ENCODE results near the gene EDIL3. TPM values are rescaled to one million over a fixed set of nuclear protein-coding genes. Genes with fewer than 3 reads are reported as not detected.
"Not testable (repeated sequence)": the region's sequence is repeated elsewhere in the genome, so short reads cannot be mapped to it uniquely, and the experiment has no call there.

The EDIL3 gene
- total RNA-seq, 6 donors from 2014 or later, result 14.7 to 40.1 (median 17.7) TPM

- Histone ChIP-seq H3K4me1 (no peaks in the 10 kb centered on the region), H3K36me3 (no peaks in the 10 kb centered on the region), H3K27me3 (no peaks in the 10 kb centered on the region), H3K27ac (no peak overlapping the region), H3K4me3 (no peak overlapping the region), H3K9me3 (peaks cover 0 to 9% (median 4%) of the 10 kb centered on the region in 4 donors)
- TF ChIP-seq EP300 (IDR thresholded peaks at IDR 0.05), result no peak
- no peak for TF ChIP-seq CTCF (IDR thresholded peaks at IDR 0.05)
- TF ChIP-seq POLR2AphosphoS5 (IDR thresholded peaks at IDR 0.05), result no peak
- no peak for TF ChIP-seq POLR2A (IDR thresholded peaks at IDR 0.05)
- 77 to 84% methylated on average over 3 of the region's 3 CpGs for WGBS, 2 donors
- ATAC-seq (ENCODE audit: low FRiP score in 2 of 2), result no peak
- no peak for DNase-seq
These were observed 338.7 kb downstream of the EDIL3 start for GRCh38 chr5:84045964-84046363.

GRCh38 chr5:84036842-84037241 lies 347.8 kb downstream of the EDIL3 start:
- Histone ChIP-seq H3K4me1 (no peaks in the 10 kb centered on the region), H3K9me3 (no peaks in the 10 kb centered on the region), H3K27me3 (no peaks in the 10 kb centered on the region), H3K36me3 (no peaks in the 10 kb centered on the region), H3K4me3 (no peak overlapping the region), H3K27ac (no peak overlapping the region)
- ATAC-seq (ENCODE audit: low FRiP score in 2 of 2), result peak in 1 of 2 donors; percentile 22
- 89 to 92% methylated on average over 1 of the region's 1 CpG for WGBS, 2 donors
- no peak for TF ChIP-seq CTCF (IDR thresholded peaks at IDR 0.05)
- no peak for TF ChIP-seq POLR2AphosphoS5 (IDR thresholded peaks at IDR 0.05)
- no peak for TF ChIP-seq EP300 (IDR thresholded peaks at IDR 0.05)
- TF ChIP-seq POLR2A (IDR thresholded peaks at IDR 0.05), result no peak
- DNase-seq, result no peak

GRCh38 chr5:84032324-84032723 lies 352.4 kb downstream of the EDIL3 start:
- DNase-seq (no peak), ATAC-seq (ENCODE audit: low FRiP score in 2 of 2) (no peak)
- TF ChIP-seq POLR2A (IDR thresholded peaks at IDR 0.05), result no peak
- TF ChIP-seq CTCF (IDR thresholded peaks at IDR 0.05), result no peak
- no peak for TF ChIP-seq POLR2AphosphoS5 (IDR thresholded peaks at IDR 0.05)
- no peak for TF ChIP-seq EP300 (IDR thresholded peaks at IDR 0.05)
- H3K4me3 ChIP-seq, result no peak overlapping the region
- no peaks in the 10 kb centered on the region for H3K9me3 ChIP-seq
- H3K36me3 ChIP-seq, result no peaks in the 10 kb centered on the region
- no peaks in the 10 kb centered on the region for H3K4me1 ChIP-seq
- no peaks in the 10 kb centered on the region for H3K27me3 ChIP-seq
- no peak overlapping the region for H3K27ac ChIP-seq

- Histone ChIP-seq H3K4me1 (no peaks in the 10 kb centered on the region), H3K27me3 (no peaks in the 10 kb centered on the region), H3K4me3 (no peak overlapping the region), H3K9me3 (no peaks in the 10 kb centered on the region), H3K36me3 (no peaks in the 10 kb centered on the region), H3K27ac (no peak overlapping the region)
- DNase-seq (no peak), ATAC-seq (ENCODE audit: low FRiP score in 2 of 2) (no peak)
- 88 to 92% methylated on average over 4 of the region's 4 CpGs for WGBS, 2 donors
- TF ChIP-seq POLR2AphosphoS5 (IDR thresholded peaks at IDR 0.05), result no peak
- no peak for TF ChIP-seq CTCF (IDR thresholded peaks at IDR 0.05)
- TF ChIP-seq POLR2A (IDR thresholded peaks at IDR 0.05), result no peak
- no peak for TF ChIP-seq EP300 (IDR thresholded peaks at IDR 0.05)
These were observed 356.6 kb downstream of the EDIL3 start for GRCh38 chr5:84028093-84028492.

- H3K27me3 ChIP-seq; H3K4me3 ChIP-seq; H3K36me3 ChIP-seq; H3K4me1 ChIP-seq; H3K9me3 ChIP-seq; ATAC-seq (ENCODE audit: low FRiP score in 2 of 2); DNase-seq; H3K27ac ChIP-seq: not testable (repeated sequence)
- WGBS, 2 donors, result 94 to 99% methylated on average over 3 of the region's 3 CpGs
These were observed 366.2 kb downstream of the EDIL3 start for GRCh38 chr5:84018521-84018920.

Measured in upper lobe of left lung (tissue), 6 donors.